ENCODE measurements around the gene GPANK1.

DNA sequence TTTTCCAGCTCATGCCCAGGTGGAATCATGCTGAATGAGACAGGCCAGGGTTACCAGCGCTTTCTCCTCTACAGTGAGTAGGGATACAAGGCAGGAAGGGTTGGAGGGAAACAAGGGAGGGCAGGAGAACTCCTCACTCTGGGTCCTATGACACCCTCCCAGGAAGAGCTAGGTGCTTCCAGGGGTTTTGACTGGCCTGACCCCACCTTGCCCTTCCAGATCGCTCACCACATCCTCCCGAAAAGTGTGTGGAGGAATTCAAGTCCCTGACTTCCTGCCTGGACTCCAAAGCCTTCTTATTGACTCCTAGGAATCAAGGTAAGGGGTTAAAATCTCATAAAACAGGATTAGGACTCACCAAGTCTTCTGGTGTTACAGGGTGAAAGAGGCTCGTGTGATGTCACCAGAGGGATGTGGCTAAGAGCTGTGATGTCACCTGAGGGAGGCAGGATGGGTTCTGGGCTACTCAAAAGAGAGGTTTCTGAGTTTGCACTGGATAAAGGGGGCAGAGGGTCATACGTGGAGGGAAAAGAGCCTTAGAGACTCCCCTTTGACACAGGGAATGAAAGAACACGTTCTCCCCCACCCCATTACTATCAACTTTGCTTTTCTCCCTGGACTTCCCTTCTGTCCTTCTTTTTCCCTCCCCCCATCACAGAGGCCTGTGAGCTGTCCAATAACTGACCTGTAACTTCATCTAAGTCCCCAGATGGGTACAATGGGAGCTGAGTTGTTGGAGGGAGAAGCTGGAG, 7.2 kb downstream of the GPANK1 start:
- no peak for TF ChIP-seq EP300 (IDR thresholded peaks at IDR 0.05; ENCODE audit: borderline replicate concordance in 1 of 2, control insufficient read depth in 1 of 2, low read depth in 2 of 2, low read length in 2 of 2)
- TF ChIP-seq, protein P1, sequence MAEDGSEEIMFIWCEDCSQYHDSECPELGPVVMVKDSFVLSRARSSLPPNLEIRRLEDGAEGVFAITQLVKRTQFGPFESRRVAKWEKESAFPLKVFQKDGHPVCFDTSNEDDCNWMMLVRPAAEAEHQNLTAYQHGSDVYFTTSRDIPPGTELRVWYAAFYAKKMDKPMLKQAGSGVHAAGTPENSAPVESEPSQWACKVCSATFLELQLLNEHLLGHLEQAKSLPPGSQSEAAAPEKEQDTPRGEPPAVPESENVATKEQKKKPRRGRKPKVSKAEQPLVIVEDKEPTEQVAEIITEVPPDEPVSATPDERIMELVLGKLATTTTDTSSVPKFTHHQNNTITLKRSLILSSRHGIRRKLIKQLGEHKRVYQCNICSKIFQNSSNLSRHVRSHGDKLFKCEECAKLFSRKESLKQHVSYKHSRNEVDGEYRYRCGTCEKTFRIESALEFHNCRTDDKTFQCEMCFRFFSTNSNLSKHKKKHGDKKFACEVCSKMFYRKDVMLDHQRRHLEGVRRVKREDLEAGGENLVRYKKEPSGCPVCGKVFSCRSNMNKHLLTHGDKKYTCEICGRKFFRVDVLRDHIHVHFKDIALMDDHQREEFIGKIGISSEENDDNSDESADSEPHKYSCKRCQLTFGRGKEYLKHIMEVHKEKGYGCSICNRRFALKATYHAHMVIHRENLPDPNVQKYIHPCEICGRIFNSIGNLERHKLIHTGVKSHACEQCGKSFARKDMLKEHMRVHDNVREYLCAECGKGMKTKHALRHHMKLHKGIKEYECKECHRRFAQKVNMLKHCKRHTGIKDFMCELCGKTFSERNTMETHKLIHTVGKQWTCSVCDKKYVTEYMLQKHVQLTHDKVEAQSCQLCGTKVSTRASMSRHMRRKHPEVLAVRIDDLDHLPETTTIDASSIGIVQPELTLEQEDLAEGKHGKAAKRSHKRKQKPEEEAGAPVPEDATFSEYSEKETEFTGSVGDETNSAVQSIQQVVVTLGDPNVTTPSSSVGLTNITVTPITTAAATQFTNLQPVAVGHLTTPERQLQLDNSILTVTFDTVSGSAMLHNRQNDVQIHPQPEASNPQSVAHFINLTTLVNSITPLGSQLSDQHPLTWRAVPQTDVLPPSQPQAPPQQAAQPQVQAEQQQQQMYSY (CRISPR knock-in tag; IDR thresholded peaks at IDR 0.05) = no peak
- no peak for TF ChIP-seq JUND (IDR thresholded peaks at IDR 0.05; ENCODE audit: low read depth, low read length)
- TF ChIP-seq, protein P2, sequence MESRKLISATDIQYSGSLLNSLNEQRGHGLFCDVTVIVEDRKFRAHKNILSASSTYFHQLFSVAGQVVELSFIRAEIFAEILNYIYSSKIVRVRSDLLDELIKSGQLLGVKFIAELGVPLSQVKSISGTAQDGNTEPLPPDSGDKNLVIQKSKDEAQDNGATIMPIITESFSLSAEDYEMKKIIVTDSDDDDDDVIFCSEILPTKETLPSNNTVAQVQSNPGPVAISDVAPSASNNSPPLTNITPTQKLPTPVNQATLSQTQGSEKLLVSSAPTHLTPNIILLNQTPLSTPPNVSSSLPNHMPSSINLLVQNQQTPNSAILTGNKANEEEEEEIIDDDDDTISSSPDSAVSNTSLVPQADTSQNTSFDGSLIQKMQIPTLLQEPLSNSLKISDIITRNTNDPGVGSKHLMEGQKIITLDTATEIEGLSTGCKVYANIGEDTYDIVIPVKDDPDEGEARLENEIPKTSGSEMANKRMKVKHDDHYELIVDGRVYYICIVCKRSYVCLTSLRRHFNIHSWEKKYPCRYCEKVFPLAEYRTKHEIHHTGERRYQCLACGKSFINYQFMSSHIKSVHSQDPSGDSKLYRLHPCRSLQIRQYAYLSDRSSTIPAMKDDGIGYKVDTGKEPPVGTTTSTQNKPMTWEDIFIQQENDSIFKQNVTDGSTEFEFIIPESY (IDR thresholded peaks at IDR 0.05) = no peak
- no peak for TF ChIP-seq GATAD2B (conservative IDR thresholded peaks at IDR 0.05; ENCODE audit: low read depth)
- TF ChIP-seq, protein P3, sequence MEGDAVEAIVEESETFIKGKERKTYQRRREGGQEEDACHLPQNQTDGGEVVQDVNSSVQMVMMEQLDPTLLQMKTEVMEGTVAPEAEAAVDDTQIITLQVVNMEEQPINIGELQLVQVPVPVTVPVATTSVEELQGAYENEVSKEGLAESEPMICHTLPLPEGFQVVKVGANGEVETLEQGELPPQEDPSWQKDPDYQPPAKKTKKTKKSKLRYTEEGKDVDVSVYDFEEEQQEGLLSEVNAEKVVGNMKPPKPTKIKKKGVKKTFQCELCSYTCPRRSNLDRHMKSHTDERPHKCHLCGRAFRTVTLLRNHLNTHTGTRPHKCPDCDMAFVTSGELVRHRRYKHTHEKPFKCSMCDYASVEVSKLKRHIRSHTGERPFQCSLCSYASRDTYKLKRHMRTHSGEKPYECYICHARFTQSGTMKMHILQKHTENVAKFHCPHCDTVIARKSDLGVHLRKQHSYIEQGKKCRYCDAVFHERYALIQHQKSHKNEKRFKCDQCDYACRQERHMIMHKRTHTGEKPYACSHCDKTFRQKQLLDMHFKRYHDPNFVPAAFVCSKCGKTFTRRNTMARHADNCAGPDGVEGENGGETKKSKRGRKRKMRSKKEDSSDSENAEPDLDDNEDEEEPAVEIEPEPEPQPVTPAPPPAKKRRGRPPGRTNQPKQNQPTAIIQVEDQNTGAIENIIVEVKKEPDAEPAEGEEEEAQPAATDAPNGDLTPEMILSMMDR (IDR thresholded peaks at IDR 0.05 in 2 of 3, conservative IDR thresholded peaks at IDR 0.05 in 1 of 3; ENCODE audit: control insufficient read depth in 2 of 3, extremely low read depth in 1 of 3, insufficient read depth in 1 of 3, low read depth in 3 of 3, low read length in 3 of 3) = no peak

All from GM12878 (cell line).